Measurements from ENCODE around the gene ADH1C. TPM values are rescaled to one million over a fixed set of nuclear protein-coding genes. Genes with fewer than 3 reads are reported as not detected.
A peak's percentile ranks its signal among the peaks of the same experiment; 100 is the strongest.
"Not testable (repeated sequence)": the region's sequence is repeated elsewhere in the genome, so short reads cannot be mapped to it uniquely, and the experiment has no call there.

The ADH1C gene
- total RNA-seq: 522 TPM

- ATAC-seq (peak; percentile 67), DNase-seq (ENCODE audit: low spot score) (no peak)
Measured at GRCh38 chr4:99352602-99353537, at the start of gene ADH1C. TSS of gene ADH1C (minus strand) at chr4:99352746. CDS start at chr4:99352675, 71 bp downstream.

DNA sequence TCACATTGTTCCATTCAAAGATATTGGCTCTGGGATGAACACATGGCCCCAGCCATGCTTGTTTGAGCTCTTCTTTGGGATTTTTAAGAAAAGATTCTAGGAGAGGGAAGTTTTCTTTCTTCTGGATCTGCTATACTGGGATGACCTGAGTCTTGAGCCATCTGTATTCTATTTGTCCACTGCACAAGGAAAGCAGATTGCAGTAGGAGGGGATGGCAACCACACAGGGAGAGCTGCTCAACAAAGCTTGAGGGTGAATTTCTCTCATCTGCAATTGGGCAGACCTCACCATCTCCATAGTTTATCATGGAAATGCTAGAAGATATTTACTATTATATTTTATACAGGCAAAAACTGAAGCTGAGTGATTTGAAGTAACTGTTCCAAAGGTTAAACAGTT lies 48.3 kb upstream of the ADH1C start:
- DNase-seq (ENCODE audit: low spot score) (no peak), ATAC-seq (no peak)

- DNase-seq (ENCODE audit: low spot score) (no peak), ATAC-seq (no peak)
Measured at GRCh38 chr4:99399017-99399416, 46.5 kb upstream of the ADH1C start.

- peak; percentile 59 for ATAC-seq
- no peak for DNase-seq (ENCODE audit: low spot score)
Measured at GRCh38 chr4:99395595-99396364, 43.2 kb upstream of the ADH1C start.

DNA sequence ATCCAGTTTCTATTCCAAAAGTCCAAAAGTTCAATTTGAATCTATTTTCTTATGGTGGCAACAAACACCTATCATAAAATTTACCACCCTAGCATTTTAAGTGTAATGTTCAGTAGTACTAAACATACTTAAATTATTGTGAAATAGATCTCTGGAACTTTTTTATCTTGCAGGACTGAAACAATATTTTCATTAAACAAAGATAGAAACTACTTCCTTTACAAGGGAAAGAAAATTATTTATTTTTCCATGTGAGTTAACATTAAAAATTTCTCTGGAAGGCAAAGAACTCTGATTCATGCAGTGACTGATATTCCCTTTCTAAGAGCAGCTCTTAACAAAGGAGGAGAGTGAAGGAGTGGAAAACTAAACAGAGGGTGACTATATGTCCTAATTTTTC lies 42.4 kb upstream of the ADH1C start:
- DNase-seq (ENCODE audit: low spot score) (no peak), ATAC-seq (peak; percentile 41)

GRCh38 chr4:99390055-99390454 lies 37.5 kb upstream of the ADH1C start:
- DNase-seq (ENCODE audit: low spot score) (no peak), ATAC-seq (no peak)

DNA sequence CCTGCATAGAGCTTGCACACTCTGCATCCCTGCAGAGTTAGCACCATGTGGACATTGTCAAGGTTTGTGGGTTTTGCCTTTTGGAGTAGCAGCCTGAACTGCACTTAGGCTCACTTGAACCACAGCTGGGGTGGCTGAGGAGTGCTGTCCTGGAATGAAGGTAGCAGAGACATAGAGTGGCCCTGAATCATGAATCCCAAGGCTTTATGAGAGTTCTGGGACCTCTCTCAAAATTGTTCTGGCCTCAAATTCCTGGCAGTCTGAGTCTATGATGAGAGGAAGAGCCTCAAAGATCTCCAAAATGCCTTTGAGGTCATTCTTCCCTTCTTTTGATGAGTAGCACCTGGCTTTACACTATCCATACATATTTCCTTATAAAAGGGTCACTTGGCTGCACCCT lies 37.1 kb upstream of the ADH1C start:
- ATAC-seq (no peak), DNase-seq (ENCODE audit: low spot score) (no peak)

DNA sequence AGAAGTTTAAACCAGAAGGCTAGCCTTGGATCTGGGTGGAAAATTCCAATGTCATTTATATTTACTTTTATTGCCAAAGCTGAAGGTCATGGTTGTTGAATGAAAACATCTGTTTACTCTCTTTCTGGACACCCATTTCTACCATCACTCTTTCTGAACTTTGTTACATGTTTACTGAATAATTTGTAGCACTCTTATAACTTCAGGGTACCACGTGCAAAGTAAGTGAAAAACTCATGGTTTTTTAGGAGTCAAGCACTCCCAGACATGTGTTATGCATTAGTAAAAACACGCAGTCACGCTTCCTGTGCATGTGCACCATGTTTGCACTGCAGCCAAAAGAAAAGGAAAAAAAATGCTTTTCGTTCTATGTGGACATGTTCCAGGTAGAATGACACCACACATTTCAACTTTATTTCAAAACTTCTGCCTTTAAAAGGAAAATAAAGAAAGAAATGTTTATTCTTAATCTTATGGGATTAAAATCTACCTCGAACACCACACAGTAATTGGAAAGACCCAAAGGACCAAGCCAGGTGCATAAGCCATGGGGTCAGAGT lies 31.4 kb upstream of the ADH1C start:
- ATAC-seq (peak; percentile 67), DNase-seq (ENCODE audit: low spot score) (peak; percentile 84)

DNA sequence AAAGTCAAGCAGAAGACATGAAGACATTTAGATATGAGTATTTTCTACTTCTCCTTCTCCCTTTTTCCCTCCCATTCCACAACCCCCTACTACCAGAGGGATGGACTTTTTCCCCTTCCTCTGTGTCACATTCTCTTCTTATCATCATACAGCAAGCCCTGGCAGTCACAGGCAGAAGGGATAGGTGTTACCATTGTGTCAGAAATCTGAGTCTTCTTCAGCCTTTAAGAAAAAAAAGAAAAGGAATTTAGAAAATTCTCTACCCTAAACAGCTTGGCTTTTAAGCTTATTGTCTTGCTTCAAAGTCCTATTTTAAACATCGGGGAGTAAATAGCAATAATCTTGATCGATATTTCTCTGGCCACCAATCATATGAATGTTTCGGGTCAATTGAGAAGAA lies 30.9 kb upstream of the ADH1C start:
- peak; percentile 8 for ATAC-seq
- no peak for DNase-seq (ENCODE audit: low spot score)

DNA sequence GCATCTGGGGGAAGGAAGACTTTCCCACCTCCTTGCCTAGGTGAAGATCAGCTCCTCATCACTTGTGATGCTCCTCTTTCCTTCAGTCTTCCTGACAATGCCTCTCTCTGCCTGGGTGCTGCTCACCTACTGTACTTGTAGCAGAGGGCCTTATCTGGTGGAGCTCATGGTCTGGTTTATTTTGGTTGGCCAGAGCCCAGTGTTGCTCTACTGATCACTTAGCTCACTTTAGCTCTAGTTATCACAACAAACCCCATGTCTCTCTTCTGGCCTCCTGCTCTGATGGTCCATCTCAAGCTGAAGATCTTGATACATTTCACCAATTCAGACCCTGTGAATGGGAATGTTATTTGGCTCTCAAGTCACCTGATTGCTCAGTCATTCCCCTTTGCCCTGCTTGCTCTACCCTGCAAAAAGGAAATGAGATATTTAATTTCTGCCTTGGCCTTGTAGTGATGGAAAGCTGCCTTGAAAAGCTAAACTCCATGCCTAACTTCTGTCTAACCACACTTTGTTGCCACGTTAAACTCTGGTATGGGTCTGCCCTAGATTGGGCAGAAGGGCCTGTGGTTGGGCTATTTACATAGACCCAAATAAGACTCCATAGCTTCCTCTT lies 30.3 kb upstream of the ADH1C start:
- peak; percentile 67 for ATAC-seq
- no peak for DNase-seq (ENCODE audit: low spot score)

- no peak for DNase-seq (ENCODE audit: low spot score)
- ATAC-seq: peak; percentile 1
Measured at GRCh38 chr4:99381588-99382175, 29.1 kb upstream of the ADH1C start.

- ATAC-seq (no peak), DNase-seq (ENCODE audit: low spot score) (no peak)
Measured at GRCh38 chr4:99379571-99379970, 27.0 kb upstream of the ADH1C start.

- no peak for ATAC-seq
- DNase-seq (ENCODE audit: low spot score): no peak
Measured at GRCh38 chr4:99378876-99379275, 26.3 kb upstream of the ADH1C start.

- DNase-seq (ENCODE audit: low spot score): not testable (repeated sequence)
- ATAC-seq: peak; percentile 86
Measured at GRCh38 chr4:99377341-99377740, 24.8 kb upstream of the ADH1C start.

DNA sequence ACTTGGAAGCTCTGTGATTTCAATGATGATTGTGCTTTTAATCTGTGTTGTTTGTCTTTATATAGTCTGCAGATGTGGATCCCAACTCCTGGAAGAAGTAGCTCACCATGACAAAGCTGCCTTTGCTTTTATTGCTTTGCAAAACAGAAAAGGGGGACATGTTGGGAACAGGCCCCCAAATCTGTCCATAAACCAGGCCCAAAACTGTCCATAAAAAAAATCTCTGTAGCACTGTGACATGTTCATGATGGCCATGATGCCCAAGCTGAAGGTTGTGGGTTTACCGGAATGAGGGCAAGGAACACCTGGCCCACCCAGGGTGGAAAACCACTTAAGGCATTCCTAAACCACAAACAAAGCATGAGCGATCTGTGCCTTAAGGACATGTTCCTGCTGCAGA lies 19.9 kb upstream of the ADH1C start:
- ATAC-seq; DNase-seq (ENCODE audit: low spot score): not testable (repeated sequence)

DNA sequence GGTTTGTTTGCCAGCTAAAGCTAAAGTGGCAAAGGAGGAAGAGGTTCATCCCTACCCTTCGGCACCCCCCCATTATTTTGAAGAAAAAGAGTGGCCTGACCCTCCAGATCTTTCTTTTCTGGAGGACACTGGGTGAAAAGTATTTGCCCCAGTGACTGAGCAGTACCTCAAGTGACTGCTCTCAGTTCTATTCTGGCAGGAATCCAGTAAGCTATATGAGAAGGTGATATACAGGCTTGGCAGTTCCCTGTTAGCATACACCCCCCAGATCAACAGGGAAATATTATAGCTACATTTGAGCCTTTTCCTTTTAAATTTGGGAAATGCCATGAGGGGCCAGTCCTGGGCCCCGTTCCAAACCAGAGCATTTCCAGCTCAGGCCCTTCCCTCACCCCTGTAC lies 15.3 kb upstream of the ADH1C start:
- not testable (repeated sequence) for DNase-seq (ENCODE audit: low spot score)

DNA sequence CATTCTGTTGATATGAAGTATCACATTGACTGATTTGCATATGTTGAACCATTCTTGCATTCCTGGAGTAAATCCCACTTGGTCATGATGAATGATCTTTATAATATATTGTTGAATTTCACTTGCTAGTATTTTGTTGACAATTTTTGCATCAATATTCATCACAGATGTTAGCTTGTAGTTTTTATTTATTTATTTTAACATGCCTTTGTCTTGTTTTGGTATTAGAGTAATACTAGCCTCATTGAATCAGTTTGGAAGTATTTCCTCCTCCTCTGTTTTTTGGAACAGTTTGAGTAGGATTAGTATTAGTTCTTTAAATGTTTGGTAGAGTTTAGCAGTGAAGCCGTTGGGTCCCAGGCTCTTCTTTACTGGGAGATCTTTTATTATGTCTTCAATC lies 13.9 kb upstream of the ADH1C start:
- ATAC-seq: no peak
- no peak for DNase-seq (ENCODE audit: low spot score)

More for the DNA sequence above, 15.3 kb upstream of the ADH1C start:
- ATAC-seq: not testable (repeated sequence)

DNA sequence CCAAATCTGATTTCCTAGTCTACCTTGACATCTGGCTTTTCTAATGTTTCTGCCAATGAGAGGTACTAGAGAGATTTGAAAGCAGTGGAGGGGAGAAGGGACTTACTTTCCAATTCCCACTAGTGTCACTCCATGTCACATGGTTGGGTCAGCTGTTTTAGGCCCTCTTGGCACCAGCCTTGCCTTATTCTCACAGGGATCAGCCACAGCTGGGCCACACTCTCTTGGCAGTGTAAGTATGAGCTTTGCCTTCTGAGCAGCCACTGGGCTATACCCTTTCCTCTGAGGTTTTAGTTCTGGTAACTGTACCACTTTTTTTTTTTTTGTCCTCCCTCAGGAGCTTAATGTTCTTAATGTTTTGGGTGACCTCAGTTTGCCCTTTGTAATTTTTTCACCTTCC lies 10.2 kb upstream of the ADH1C start:
- DNase-seq (ENCODE audit: low spot score) (no peak), ATAC-seq (peak; percentile 38)

DNA sequence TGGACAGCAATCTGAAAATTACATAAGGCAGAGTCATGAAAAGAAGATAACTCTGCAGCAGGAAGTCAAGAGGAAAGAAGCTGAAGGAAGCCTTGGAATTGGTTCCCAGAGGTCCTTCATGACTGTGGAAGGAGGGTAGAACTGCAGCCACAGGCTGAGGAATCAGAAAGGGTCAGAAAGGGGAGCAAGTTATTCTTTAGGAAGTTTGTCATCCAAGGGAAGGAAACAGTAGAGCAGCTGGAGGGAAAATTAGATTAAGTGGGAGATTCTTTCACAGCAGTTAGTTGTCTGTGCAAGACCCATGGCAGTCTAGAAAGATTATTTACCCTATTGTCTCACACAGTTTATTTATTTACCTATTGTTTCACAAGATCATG lies 9.3 kb upstream of the ADH1C start:
- ATAC-seq (no peak), DNase-seq (ENCODE audit: low spot score) (no peak)

DNA sequence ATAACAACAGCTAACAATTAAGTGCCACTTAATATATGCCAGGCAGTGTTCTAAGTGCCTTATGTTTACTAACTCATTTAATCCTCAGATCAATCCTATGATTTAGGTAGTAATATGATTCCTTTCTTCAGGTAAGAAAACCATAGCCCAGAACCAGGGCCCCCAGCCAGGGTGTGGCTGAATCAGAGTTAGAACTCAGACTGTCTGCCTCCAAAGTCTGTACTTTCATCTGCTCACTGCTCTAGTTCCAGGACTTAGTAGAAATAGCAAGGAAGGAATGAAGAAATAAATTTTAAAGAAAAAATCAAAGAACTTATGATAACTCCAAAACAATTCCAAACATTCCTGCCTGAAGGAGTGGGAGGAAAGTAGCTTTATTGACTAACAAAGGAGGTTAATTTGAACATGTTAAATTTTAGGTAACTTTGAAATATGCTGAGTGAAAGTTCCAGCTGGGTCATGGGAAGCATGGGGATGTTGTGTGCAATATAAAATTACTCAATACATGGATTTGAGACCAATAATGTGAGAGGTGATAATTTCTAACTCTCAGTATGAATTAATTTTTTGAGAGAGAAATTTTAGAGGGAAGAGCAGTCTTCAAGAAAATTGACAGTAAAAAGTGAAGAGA lies 8.8 kb upstream of the ADH1C start:
- no peak for DNase-seq (ENCODE audit: low spot score)
- peak; percentile 24 for ATAC-seq
